Common myeloid progenitor, CD34-positive (primary cell): Measurements from ENCODE around the gene ATP8A2.
"Not testable (repeated sequence)": the region's sequence is repeated elsewhere in the genome, so short reads cannot be mapped to it uniquely, and the experiment has no call there.

ENCODE experiments used
- CTCF ChIA-PET: fragments of 350-600 bp; sonication (Branson Sonifier 250); formaldehyde crosslinking; loops from one replicate; lab custom pipeline; 2021; ENCODE audit warnings: antibody characterized with exemption; lab: Charles Lee
- POLR2A ChIA-PET: fragments of 350-600 bp; sonication (Branson Sonifier 250); formaldehyde crosslinking; loops from one replicate; lab custom pipeline; 2021; ENCODE audit warnings: antibody characterized with exemption; lab: Charles Lee
- DNase-seq, 3 donors: peaks; one replicate each; pipeline versions ENCODE4 v3.0.0 to v3.0.0-alpha.2; 2013
- H3K27ac ChIP-seq, 2 experiments: 1 replicate in 1 of 2; 2 replicates in 1 of 2; pipeline ENCODE4 v1.7.0; 2013; ENCODE audit warnings: inconsistent platforms in 2 of 2, low read length in 2 of 2, mild to moderate bottlenecking in 2 of 2, low read depth in 1 of 2, moderate library complexity in 1 of 2; ENCODE audit not compliant: severe bottlenecking in 2 of 2, insufficient read depth in 1 of 2, poor library complexity in 1 of 2
- H3K27me3 ChIP-seq, 5 experiments: replicated peaks in 2 of 5; 1 replicate in 3 of 5; 2 replicates in 2 of 5; pipeline versions ENCODE4 v1.6.1 to v1.7.0; 2013; ENCODE audit warnings: low read length in 4 of 5, mild to moderate bottlenecking in 2 of 5, moderate library complexity in 2 of 5, inconsistent platforms in 1 of 5; ENCODE audit not compliant: insufficient read depth in 5 of 5, control insufficient read depth in 4 of 5
- H3K36me3 ChIP-seq, 4 experiments: 1 replicate in 2 of 4; 2 replicates in 2 of 4; pipeline versions ENCODE4 v1.6.1 to v1.7.0; 2013; ENCODE audit warnings: low read length in 3 of 4, control low read depth in 1 of 4, mild to moderate bottlenecking in 1 of 4; ENCODE audit not compliant: control insufficient read depth in 4 of 4, insufficient read depth in 4 of 4
- H3K4me1 ChIP-seq, 4 experiments: 1 replicate in 3 of 4; 2 replicates in 1 of 4; pipeline versions ENCODE4 v1.6.1 to v1.7.1; 2013; ENCODE audit warnings: low read length in 3 of 4, mild to moderate bottlenecking in 3 of 4, control low read depth in 1 of 4, inconsistent platforms in 1 of 4, moderate library complexity in 1 of 4; ENCODE audit not compliant: control insufficient read depth in 4 of 4, insufficient read depth in 4 of 4; ENCODE audit errors: control extremely low read depth in 1 of 4
- H3K4me3 ChIP-seq, 7 experiments: 1 replicate in 4 of 7; 2 replicates in 3 of 7; pipeline versions ENCODE4 v1.5.1 to v1.7.0; 2013; ENCODE audit warnings: mild to moderate bottlenecking in 7 of 7, low read length in 6 of 7, moderate library complexity in 6 of 7, inconsistent platforms in 2 of 7, low read depth in 2 of 7, control low read depth in 1 of 7; ENCODE audit not compliant: insufficient read depth in 4 of 7, control insufficient read depth in 1 of 7; ENCODE audit errors: extremely low read depth in 1 of 7
- H3K9me3 ChIP-seq, 5 experiments: 1 replicate in 4 of 5; 2 replicates in 1 of 5; pipeline versions ENCODE4 v1.6.1 to v1.7.1; 2013; ENCODE audit warnings: low read length in 4 of 5, mild to moderate bottlenecking in 2 of 5, inconsistent platforms in 1 of 5, low read depth in 1 of 5, moderate library complexity in 1 of 5; ENCODE audit not compliant: control insufficient read depth in 4 of 5, insufficient read depth in 2 of 5; ENCODE audit errors: control extremely low read depth in 1 of 5
- WGBS: methylation state at CpG from one replicate; pipeline ENCODE4 v1.1.5; 2013; ENCODE audit not compliant: insufficient coverage; 5-methylcytosine and 5-hydroxymethylcytosine counted together

Gene ATP8A2

DNA sequence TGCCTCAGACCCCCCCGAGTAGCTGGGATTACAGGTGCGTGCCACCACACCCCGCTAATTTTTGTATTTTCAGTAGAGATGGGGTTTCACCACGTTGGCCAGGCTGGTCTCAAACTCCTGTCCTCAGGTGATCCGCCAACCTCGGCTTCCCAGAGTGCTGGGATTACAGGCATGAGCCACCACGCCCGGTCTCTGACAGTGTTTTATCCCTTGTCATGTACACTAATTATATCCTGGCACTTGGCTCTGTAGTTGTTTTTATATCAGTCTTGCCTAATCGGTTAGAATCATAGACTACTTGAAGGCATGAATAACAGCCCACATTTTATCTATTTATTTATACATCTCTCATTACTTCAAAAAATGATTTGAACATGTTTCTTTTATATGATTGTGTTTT lies 455.4 kb downstream of the ATP8A2 start:
- H3K4me1 ChIP-seq, POLR2A ChIA-PET, CTCF ChIA-PET, DNase-seq, H3K9me3 ChIP-seq, H3K27me3 ChIP-seq, H3K27ac ChIP-seq, H3K36me3 ChIP-seq, H3K4me3 ChIP-seq: not testable (repeated sequence)
- WGBS: 97% methylated on average over 6 of the region's 9 CpGs

DNA sequence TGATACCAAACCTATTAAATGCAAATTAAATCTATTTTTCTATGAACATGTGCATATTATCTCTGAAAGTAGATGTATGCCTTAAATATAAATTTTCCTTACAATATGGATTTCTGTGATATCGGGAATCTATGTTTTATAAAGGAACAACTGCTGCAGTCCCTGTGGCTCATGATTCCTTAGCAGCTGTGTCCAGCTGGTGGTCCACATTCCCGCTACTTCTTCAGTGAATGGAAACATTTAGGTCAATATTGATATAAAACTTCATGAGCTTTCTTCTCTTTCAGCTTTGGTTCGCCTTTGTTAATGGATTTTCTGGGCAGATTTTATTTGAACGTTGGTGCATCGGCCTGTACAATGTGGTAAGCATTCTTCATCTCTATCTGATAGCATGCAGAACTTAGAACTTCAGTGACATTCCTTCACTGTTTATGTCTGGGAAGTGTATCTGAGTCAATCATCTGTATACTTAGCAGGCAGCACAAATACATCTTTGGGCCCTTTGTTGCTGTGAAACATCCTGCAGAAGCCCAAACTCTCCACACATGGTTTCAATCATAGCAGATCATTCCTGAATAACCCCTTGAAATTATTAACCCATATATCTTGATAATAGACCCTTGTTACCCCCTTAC lies 456.2 kb downstream of the ATP8A2 start:
- no peak overlapping the region for H3K27ac ChIP-seq
- DNase-seq: no peak
- H3K4me1 ChIP-seq: no peaks in the 10 kb centered on the region
- ChIA-PET CTCF (interaction anchor here (1.8 kb wide), 1 partner anchor 235 kb away, joined by 5 read pairs; no protein-coding TSS in a partner anchor), POLR2A (no interaction called here)
- H3K4me3 ChIP-seq: no peak overlapping the region
- H3K36me3 ChIP-seq: no peaks in the 10 kb centered on the region
- WGBS: 100% methylated on average over 1 of the region's 5 CpGs
- peaks cover 0 to 5% (median 0%) of the 10 kb centered on the region in 5 experiments for H3K27me3 ChIP-seq
- H3K9me3 ChIP-seq: peaks cover 0 to 3% (median 2%) of the 10 kb centered on the region in 5 experiments

DNA sequence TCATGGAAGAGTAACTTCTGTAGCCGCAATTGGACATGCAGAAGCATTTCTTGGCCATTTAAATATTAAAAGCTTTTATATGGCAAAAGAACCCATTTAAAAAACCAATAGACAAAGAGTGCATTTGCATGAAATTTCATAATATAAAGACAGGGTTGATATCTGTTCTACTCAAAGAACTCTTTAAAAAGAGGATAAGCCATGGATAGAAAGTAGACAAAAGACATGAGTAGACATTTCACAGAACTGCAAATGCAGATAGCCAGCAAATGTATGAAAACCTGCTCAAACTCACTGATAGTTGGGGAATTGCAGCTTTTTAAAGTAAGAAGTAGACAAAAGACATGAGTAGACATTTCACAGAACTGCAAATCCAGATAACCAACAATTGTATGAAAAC lies 462.0 kb downstream of the ATP8A2 start:
- ChIA-PET CTCF (no interaction called here), POLR2A (no interaction called here)
- DNase-seq: no peak
- no peaks in the 10 kb centered on the region for H3K36me3 ChIP-seq
- H3K4me3 ChIP-seq: no peak overlapping the region
- H3K9me3 ChIP-seq: no peaks in the 10 kb centered on the region
- H3K4me1 ChIP-seq: no peaks in the 10 kb centered on the region
- H3K27me3 ChIP-seq: peaks cover 0 to 10% (median 0%) of the 10 kb centered on the region in 5 experiments
- no CpG with 5 or more reads among the region's 1 CpG for WGBS
- no peak overlapping the region for H3K27ac ChIP-seq

DNA sequence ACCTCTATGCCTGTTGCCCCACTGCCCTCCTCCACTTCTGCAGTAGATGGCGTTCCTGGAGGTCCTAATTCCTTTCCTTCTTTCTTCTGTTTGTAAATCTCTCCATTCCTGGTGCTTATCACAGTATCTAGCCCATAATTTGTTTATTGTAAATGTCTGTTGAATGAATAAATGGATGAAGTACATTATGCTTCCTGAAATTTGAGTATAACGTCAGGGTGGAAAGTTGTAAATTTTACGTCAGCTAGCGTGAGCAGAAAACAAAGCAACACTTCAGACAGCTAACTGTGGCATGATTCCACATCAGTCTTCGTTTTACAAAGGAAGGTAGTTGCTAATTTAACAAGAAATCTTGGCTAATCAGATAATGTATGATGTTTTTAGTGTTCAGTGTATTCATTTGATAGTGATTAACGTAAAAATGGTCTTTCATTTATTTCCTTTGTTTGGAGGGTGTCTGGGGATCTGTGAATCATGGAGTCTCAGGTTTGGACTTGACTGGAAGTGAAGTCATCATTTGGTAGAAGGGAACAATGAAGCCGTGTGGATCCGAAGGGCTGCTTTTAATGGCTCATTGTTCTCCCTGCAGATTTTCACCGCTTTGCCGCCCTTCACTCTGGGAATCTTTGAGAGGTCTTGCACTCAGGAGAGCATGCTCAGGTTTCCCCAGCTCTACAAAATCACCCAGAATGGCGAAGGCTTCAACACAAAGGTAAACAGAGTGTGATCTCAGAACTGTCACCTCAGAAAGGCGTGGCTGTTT lies 465.0 kb downstream of the ATP8A2 start:
- Histone ChIP-seq H3K4me3 (no peak overlapping the region), H3K36me3 (no peaks in the 10 kb centered on the region), H3K4me1 (no peaks in the 10 kb centered on the region), H3K9me3 (no peaks in the 10 kb centered on the region), H3K27me3 (peaks cover 0 to 12% (median 0%) of the 10 kb centered on the region in 5 experiments), H3K27ac (no peak overlapping the region)
- ChIA-PET CTCF (no interaction called here), POLR2A (interaction anchor here (0.6 kb wide), 1 partner anchor 129 kb away, joined by 3 read pairs; no protein-coding TSS in a partner anchor)
- no peak for DNase-seq
- 79% methylated on average over 9 of the region's 12 CpGs for WGBS

DNA sequence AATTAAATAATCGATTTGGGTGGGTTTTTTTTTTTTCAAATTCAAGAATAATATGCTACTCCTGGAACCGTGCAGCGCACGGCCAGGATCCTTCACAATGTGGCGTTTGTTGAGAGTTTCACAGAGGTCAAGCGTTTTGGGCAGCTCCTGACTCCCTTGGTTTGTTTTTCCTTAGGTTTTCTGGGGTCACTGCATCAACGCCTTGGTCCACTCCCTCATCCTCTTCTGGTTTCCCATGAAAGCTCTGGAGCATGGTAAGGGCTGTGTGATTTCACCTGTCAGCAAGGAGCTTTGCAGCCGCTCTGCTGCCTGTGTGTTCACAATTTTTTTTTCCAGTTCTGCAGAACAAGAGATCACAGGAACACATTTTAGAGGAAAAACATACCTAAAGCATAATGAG lies 467.6 kb downstream of the ATP8A2 start:
- Histone ChIP-seq H3K27ac (no peak overlapping the region), H3K36me3 (no peaks in the 10 kb centered on the region), H3K9me3 (no peaks in the 10 kb centered on the region), H3K4me3 (no peak overlapping the region), H3K27me3 (peaks cover 0 to 13% (median 0%) of the 10 kb centered on the region in 5 experiments), H3K4me1 (no peaks in the 10 kb centered on the region)
- POLR2A ChIA-PET: no interaction called here
- CTCF ChIA-PET: no interaction called here
- WGBS: 92% methylated on average over 7 of the region's 8 CpGs
- DNase-seq: no peak

DNA sequence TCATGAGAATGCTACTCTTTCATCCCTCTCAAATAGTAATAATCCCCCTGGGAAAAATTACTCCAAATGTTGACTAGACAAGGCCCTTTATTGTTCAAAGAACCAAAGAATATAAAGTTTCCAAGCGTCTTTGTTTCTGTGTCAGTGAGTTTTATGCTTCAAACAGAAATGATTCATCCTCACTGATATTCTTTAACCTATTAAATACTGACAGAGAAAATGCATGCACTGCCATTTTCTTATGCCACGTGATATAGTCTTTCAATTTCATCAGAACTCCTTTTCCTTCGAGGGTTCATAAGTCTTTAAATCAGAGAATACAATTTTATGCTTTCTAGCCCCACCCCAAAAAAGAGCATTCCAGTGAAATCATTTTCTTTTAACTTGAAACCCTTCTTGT lies 468.5 kb downstream of the ATP8A2 start:
- ChIA-PET CTCF (no interaction called here), POLR2A (no interaction called here)
- Histone ChIP-seq H3K27ac (no peak overlapping the region), H3K9me3 (no peaks in the 10 kb centered on the region), H3K36me3 (no peaks in the 10 kb centered on the region), H3K4me1 (no peaks in the 10 kb centered on the region), H3K4me3 (no peak overlapping the region), H3K27me3 (peaks cover 0 to 9% (median 0%) of the 10 kb centered on the region in 5 experiments)
- no peak for DNase-seq
- 100% methylated on average over 3 of the region's 3 CpGs for WGBS

DNA sequence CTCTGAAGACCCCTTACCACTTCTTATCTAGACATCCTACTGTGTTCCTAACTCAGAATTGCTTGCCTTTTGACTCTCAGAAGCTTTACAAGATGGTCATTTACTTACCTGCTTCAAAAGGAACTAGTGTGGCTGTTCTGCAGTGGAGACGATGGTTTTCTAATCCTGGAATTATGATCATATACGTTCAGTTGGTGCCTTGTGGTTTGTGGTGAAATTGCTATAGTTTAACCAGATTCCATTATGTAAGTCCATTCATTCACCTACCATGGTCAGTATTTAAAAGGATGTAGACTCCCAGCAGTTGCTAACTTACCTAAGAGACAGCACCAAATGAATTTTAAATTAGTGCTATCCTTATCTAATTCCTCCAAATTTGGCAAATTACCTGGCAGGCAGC lies 469.2 kb downstream of the ATP8A2 start:
- WGBS: no CpG with 5 or more reads among the region's 2 CpGs
- DNase-seq: no peak
- H3K36me3 ChIP-seq: no peaks in the 10 kb centered on the region
- ChIA-PET POLR2A (no interaction called here), CTCF (no interaction called here)
- H3K27me3 ChIP-seq: peaks cover 0 to 5% (median 0%) of the 10 kb centered on the region in 5 experiments
- H3K27ac ChIP-seq: no peak overlapping the region
- no peaks in the 10 kb centered on the region for H3K9me3 ChIP-seq
- no peak overlapping the region for H3K4me3 ChIP-seq
- no peaks in the 10 kb centered on the region for H3K4me1 ChIP-seq
